Bronchial epithelial cell (primary cell): Measurements from ENCODE around the gene LMAN2L. TPM values are rescaled to one million over a fixed set of nuclear protein-coding genes. Genes with fewer than 3 reads are reported as not detected.
A peak's percentile ranks its signal among the peaks of the same experiment; 100 is the strongest.

Experiments
- DNase-seq: peaks from one replicate; pipeline ENCODE4 v3.0.0-alpha.2; 2010; ENCODE audit warnings: low read depth
- FAIRE-seq: peaks from 2 replicates; lab custom pipeline; 2011; peaks lifted over from hg19 to GRCh38; lab: Jason Lieb, UNC
- H3K27me3 ChIP-seq: 2 replicates; pipeline ENCODE4 v1.5.1; 2011; ENCODE audit warnings: low read length; ENCODE audit not compliant: control insufficient read depth, insufficient read depth
- H3K36me3 ChIP-seq: 2 replicates; pipeline ENCODE4 v1.5.1; 2011; ENCODE audit warnings: low read length; ENCODE audit not compliant: control insufficient read depth, insufficient read depth
- H3K4me3 ChIP-seq: 2 replicates; pipeline ENCODE4 v1.5.1; 2011; ENCODE audit warnings: mild to moderate bottlenecking, low read depth, low read length, control low read depth
- CTCF ChIP-seq: IDR thresholded peaks from 2 replicates; pipeline ENCODE4 v1.5.1; 2011; ENCODE audit warnings: mild to moderate bottlenecking, moderate library complexity, low read length, control low read depth, inconsistent platforms; ENCODE audit not compliant: insufficient read depth, severe bottlenecking
- total RNA-seq: library from RNA; depleted of rRNA; stranded (reverse); fragments of >200 nt; gene quantifications from 2 replicates; pipeline ENCODE4 v1.2.1, GENCODE V29; 2014

The LMAN2L gene
- total RNA-seq, 1 donor from 2014 or later, result 15.3 TPM

- no peak for TF ChIP-seq CTCF
- FAIRE-seq, result no peak
- no peak overlapping the region for H3K4me3 ChIP-seq
- H3K36me3 ChIP-seq, result no peaks in the 10 kb centered on the region
- H3K27me3 ChIP-seq, result peaks cover 8% of the 10 kb centered on the region
- no peak for DNase-seq
These were observed 55.7 kb downstream of the LMAN2L start for GRCh38 chr2:96683972-96684820.

- peaks cover 8% of the 10 kb centered on the region for H3K27me3 ChIP-seq
- no peak overlapping the region for H3K4me3 ChIP-seq
- FAIRE-seq, result no peak
- no peak for DNase-seq
- no peaks in the 10 kb centered on the region for H3K36me3 ChIP-seq
- no peak for TF ChIP-seq CTCF
These were observed 56.6 kb downstream of the LMAN2L start for GRCh38 chr2:96683307-96683706.

- DNase-seq, result peak; percentile 30
- Histone ChIP-seq H3K36me3 (no peaks in the 10 kb centered on the region), H3K4me3 (no peak overlapping the region), H3K27me3 (peaks cover 8% of the 10 kb centered on the region)
- FAIRE-seq, result no peak
- no peak for TF ChIP-seq CTCF
These were observed 58.3 kb downstream of the LMAN2L start for GRCh38 chr2:96681540-96681939.

GRCh38 chr2:96680561-96681141 is 59.2 kb downstream of the LMAN2L start:
- H3K36me3 ChIP-seq, result no peaks in the 10 kb centered on the region
- no peak overlapping the region for H3K4me3 ChIP-seq
- no peak for TF ChIP-seq CTCF
- H3K27me3 ChIP-seq, result peaks cover 7% of the 10 kb centered on the region
- no peak for FAIRE-seq
- DNase-seq, result no peak

- H3K4me3 ChIP-seq, result no peak overlapping the region
- H3K27me3 ChIP-seq, result peaks cover 2% of the 10 kb centered on the region
- TF ChIP-seq CTCF, result no peak
- no peaks in the 10 kb centered on the region for H3K36me3 ChIP-seq
- DNase-seq (no peak), FAIRE-seq (no peak)
These were observed 60.0 kb downstream of the LMAN2L start for GRCh38 chr2:96679848-96680247.
